Naive thymus-derived CD4-positive, alpha-beta T cell (primary cell): Measurements from ENCODE around the gene HS6ST3. TPM values are rescaled to one million over a fixed set of nuclear protein-coding genes. Genes with fewer than 3 reads are reported as not detected.

Experiments
- ATAC-seq: fragments of 150-1000 bp; cut with Tn5 transposase; 2 replicates; pipeline ENCODE4 v1.10.0; 2021; ENCODE audit warnings: mild to moderate bottlenecking, moderate library complexity
- CTCF ChIA-PET: fragments of 350-600 bp; sonication (Branson Sonifier 250); formaldehyde crosslinking; loops from one replicate; lab custom pipeline; 2021; ENCODE audit warnings: antibody characterized with exemption; lab: Charles Lee
- POLR2A ChIA-PET: fragments of 350-600 bp; sonication (Branson Sonifier 250); formaldehyde crosslinking; loops from one replicate; lab custom pipeline; 2021; ENCODE audit warnings: antibody characterized with exemption, inconsistent platforms; lab: Charles Lee
- DNase-seq, 9 donors: peaks; one replicate each; pipeline versions ENCODE4 v3.0.0 to v3.0.0-alpha.2; 2020 to 2022; ENCODE audit warnings: mixed read lengths in 1 of 9
- H3K27ac ChIP-seq: one replicate; pipeline ENCODE4 v1.7.0; 2013; ENCODE audit warnings: mild to moderate bottlenecking, low read depth, low read length, moderate library complexity
- H3K27me3 ChIP-seq, 2 donors: one replicate each; pipeline ENCODE4 v1.7.0; 2013; ENCODE audit warnings: low read length in 2 of 2, mild to moderate bottlenecking in 2 of 2, moderate library complexity in 2 of 2; ENCODE audit not compliant: control insufficient read depth in 2 of 2, insufficient read depth in 2 of 2
- H3K36me3 ChIP-seq, 3 experiments: 1 replicate in 2 of 3; 2 replicates in 1 of 3; pipeline ENCODE4 v1.7.0; 2013; ENCODE audit warnings: low read length in 3 of 3, mild to moderate bottlenecking in 3 of 3, moderate library complexity in 1 of 3; ENCODE audit not compliant: insufficient read depth in 3 of 3, control insufficient read depth in 2 of 3
- H3K4me1 ChIP-seq, 2 donors: one replicate each; pipeline ENCODE4 v1.7.0; 2013; ENCODE audit warnings: low read length in 2 of 2, mild to moderate bottlenecking in 2 of 2, moderate library complexity in 1 of 2; ENCODE audit not compliant: control insufficient read depth in 2 of 2, insufficient read depth in 2 of 2
- H3K4me3 ChIP-seq: 2 replicates; pipeline ENCODE4 v1.7.0; 2013; ENCODE audit warnings: mild to moderate bottlenecking, low read length
- H3K9me3 ChIP-seq, 3 experiments: 1 replicate in 2 of 3; 2 replicates in 1 of 3; pipeline ENCODE4 v1.7.0; 2013; ENCODE audit warnings: low read length in 3 of 3; ENCODE audit not compliant: control insufficient read depth in 2 of 3
- H3K27ac Mint-ChIP-seq, 9 donors: one replicate each; pipeline ENCODE4 v1.8.0; 2020 to 2022; ENCODE audit warnings: mixed read lengths in 9 of 9, mild to moderate bottlenecking in 8 of 9, moderate library complexity in 5 of 9, inconsistent platforms in 2 of 9
- H3K27me3 Mint-ChIP-seq, 5 donors: one replicate each; pipeline ENCODE4 v1.8.0; 2021 to 2022; ENCODE audit warnings: mixed read lengths in 5 of 5, mild to moderate bottlenecking in 1 of 5
- H3K36me3 Mint-ChIP-seq, 5 donors: one replicate each; pipeline ENCODE4 v1.8.0; 2020 to 2022; ENCODE audit warnings: mixed read lengths in 5 of 5, mild to moderate bottlenecking in 3 of 5, inconsistent platforms in 1 of 5
- H3K4me1 Mint-ChIP-seq, 7 donors: one replicate each; pipeline ENCODE4 v1.8.0; 2020 to 2022; ENCODE audit warnings: mixed read lengths in 7 of 7, mild to moderate bottlenecking in 3 of 7, inconsistent platforms in 1 of 7
- H3K4me3 Mint-ChIP-seq, 10 donors: one replicate each; pipeline ENCODE4 v1.8.0; 2020 to 2022; ENCODE audit warnings: mild to moderate bottlenecking in 10 of 10, mixed read lengths in 10 of 10, moderate library complexity in 6 of 10, inconsistent platforms in 2 of 10
- H3K9me3 Mint-ChIP-seq, 11 donors: one replicate each; pipeline ENCODE4 v1.8.0; 2020 to 2022; ENCODE audit warnings: mixed read lengths in 11 of 11, mild to moderate bottlenecking in 4 of 11, inconsistent platforms in 1 of 11, moderate library complexity in 1 of 11
- intact Hi-C, 2 donors: fragments of 100-400 bp; cut with micrococcal nuclease; formaldehyde crosslinking; loops; one replicate each; pipeline ENCODE4 v1.15.1; 2023
- polyA plus RNA-seq, 2 donors: library from polyadenylated mRNA; unstranded; fragments of 300-500 nt; fragmentation: Illumina TruSeq; gene quantifications; one replicate each; pipeline ENCODE4 v1.2.3, GENCODE V29; 2021
- total RNA-seq, 6 experiments: library from RNA in 5 of 6; stranded (reverse) in 5 of 6; gene quantifications; 1 replicate in 5 of 6; 2 replicates in 1 of 6; pipeline ENCODE4 v1.2.3 and lab custom pipeline; 2021 to 2026

HS6ST3 gene
- total and polyA plus RNA-seq, 7 experiments from 2014 or later, result not detected

GRCh38 chr13:96810104-96810503, 720.2 kb downstream of the HS6ST3 start:
- no peak overlapping the region for H3K4me3 ChIP-seq
- ChIA-PET POLR2A (no interaction called here), CTCF (no interaction called here)
- no peaks in the 10 kb centered on the region for H3K36me3 ChIP-seq
- no peak overlapping the region for H3K4me3 Mint-ChIP-seq
- no peaks in the 10 kb centered on the region for H3K36me3 Mint-ChIP-seq
- H3K27ac Mint-ChIP-seq, result no peak overlapping the region
- peaks cover 0 to 13% (median 5%) of the 10 kb centered on the region in 11 donors for H3K9me3 Mint-ChIP-seq
- no peaks in the 10 kb centered on the region for H3K4me1 ChIP-seq
- no peak for ATAC-seq
- intact Hi-C loops, result loop anchor here in 1 of 2 donors (10.0 kb wide), 1 partner anchor 1185 kb away; no protein-coding TSS in a partner anchor
- H3K27me3 Mint-ChIP-seq, result no peaks in the 10 kb centered on the region
- H3K9me3 ChIP-seq, result no peaks in the 10 kb centered on the region
- no peaks in the 10 kb centered on the region for H3K27me3 ChIP-seq
- H3K4me1 Mint-ChIP-seq, result peaks cover 0 to 2% (median 0%) of the 10 kb centered on the region in 7 donors
- no peak overlapping the region for H3K27ac ChIP-seq
- DNase-seq, result no peak

GRCh38 chr13:96811049-96811448, 721.1 kb downstream of the HS6ST3 start:
- Histone ChIP-seq H3K4me3 (no peak overlapping the region), H3K9me3 (no peaks in the 10 kb centered on the region), H3K4me1 (no peaks in the 10 kb centered on the region), H3K36me3 (no peaks in the 10 kb centered on the region), H3K27ac (no peak overlapping the region), H3K27me3 (no peaks in the 10 kb centered on the region)
- ATAC-seq, result no peak
- Mint-ChIP-seq H3K36me3 (no peaks in the 10 kb centered on the region), H3K9me3 (peaks cover 0 to 13% (median 5%) of the 10 kb centered on the region in 11 donors), H3K4me3 (no peak overlapping the region), H3K27me3 (no peaks in the 10 kb centered on the region), H3K4me1 (peaks cover 0 to 2% (median 0%) of the 10 kb centered on the region in 7 donors), H3K27ac (no peak overlapping the region)
- intact Hi-C loops, result loop anchor here in 1 of 2 donors (10.0 kb wide), 1 partner anchor 1186 kb away; no protein-coding TSS in a partner anchor
- ChIA-PET CTCF (no interaction called here), POLR2A (no interaction called here)
- DNase-seq, result no peak

GRCh38 chr13:96816261-96816660, 726.4 kb downstream of the HS6ST3 start:
- CTCF ChIA-PET, result no interaction called here
- H3K4me3 ChIP-seq, result no peak overlapping the region
- Mint-ChIP-seq H3K9me3 (peaks cover 0 to 13% (median 5%) of the 10 kb centered on the region in 11 donors), H3K4me1 (no peaks in the 10 kb centered on the region), H3K36me3 (no peaks in the 10 kb centered on the region), H3K4me3 (no peak overlapping the region), H3K27me3 (no peaks in the 10 kb centered on the region), H3K27ac (no peak overlapping the region)
- no peaks in the 10 kb centered on the region for H3K4me1 ChIP-seq
- no peak for ATAC-seq
- DNase-seq, result no peak
- no peaks in the 10 kb centered on the region for H3K27me3 ChIP-seq
- H3K36me3 ChIP-seq, result no peaks in the 10 kb centered on the region
- POLR2A ChIA-PET, result no interaction called here
- intact Hi-C loops, result loop anchor here (2.0 to 10.0 kb wide), 2 partner anchors 795 to 1191 kb away; no protein-coding TSS in a partner anchor
- H3K27ac ChIP-seq, result no peak overlapping the region
- H3K9me3 ChIP-seq, result no peaks in the 10 kb centered on the region

- Mint-ChIP-seq H3K27me3 (no peaks in the 10 kb centered on the region), H3K9me3 (peaks cover 0 to 13% (median 5%) of the 10 kb centered on the region in 11 donors), H3K36me3 (no peaks in the 10 kb centered on the region), H3K27ac (no peak overlapping the region), H3K4me3 (no peak overlapping the region), H3K4me1 (no peaks in the 10 kb centered on the region)
- intact Hi-C loops, result loop anchor here (2.0 to 10.0 kb wide), 2 partner anchors 796 to 1192 kb away; no protein-coding TSS in a partner anchor
- Histone ChIP-seq H3K4me3 (no peak overlapping the region), H3K4me1 (no peaks in the 10 kb centered on the region), H3K27ac (no peak overlapping the region), H3K9me3 (no peaks in the 10 kb centered on the region), H3K36me3 (no peaks in the 10 kb centered on the region), H3K27me3 (no peaks in the 10 kb centered on the region)
- POLR2A ChIA-PET, result no interaction called here
- ATAC-seq, result no peak
- DNase-seq, result no peak
- CTCF ChIA-PET, result no interaction called here
These were observed 727.0 kb downstream of the HS6ST3 start for GRCh38 chr13:96816874-96817273.

- Mint-ChIP-seq H3K27me3 (no peaks in the 10 kb centered on the region), H3K4me1 (peaks cover 0 to 4% (median 0%) of the 10 kb centered on the region in 7 donors), H3K27ac (no peak overlapping the region), H3K9me3 (peaks cover 0 to 13% (median 5%) of the 10 kb centered on the region in 11 donors), H3K4me3 (no peak overlapping the region), H3K36me3 (no peaks in the 10 kb centered on the region)
- ChIA-PET CTCF (no interaction called here), POLR2A (no interaction called here)
- H3K27me3 ChIP-seq, result no peaks in the 10 kb centered on the region
- no peaks in the 10 kb centered on the region for H3K36me3 ChIP-seq
- H3K9me3 ChIP-seq, result no peaks in the 10 kb centered on the region
- DNase-seq (no peak), ATAC-seq (no peak)
- H3K4me1 ChIP-seq, result no peaks in the 10 kb centered on the region
- intact Hi-C loops, result loop anchor here (2.0 to 10.0 kb wide), 2 partner anchors 797 to 1193 kb away; no protein-coding TSS in a partner anchor
- no peak overlapping the region for H3K27ac ChIP-seq
- no peak overlapping the region for H3K4me3 ChIP-seq
These were observed 727.5 kb downstream of the HS6ST3 start for GRCh38 chr13:96817336-96817941.

- Histone ChIP-seq H3K27ac (no peak overlapping the region), H3K27me3 (no peaks in the 10 kb centered on the region), H3K9me3 (no peaks in the 10 kb centered on the region), H3K4me3 (no peak overlapping the region), H3K36me3 (no peaks in the 10 kb centered on the region), H3K4me1 (no peaks in the 10 kb centered on the region)
- ChIA-PET CTCF (no interaction called here), POLR2A (no interaction called here)
- Mint-ChIP-seq H3K36me3 (no peaks in the 10 kb centered on the region), H3K9me3 (peaks cover 0 to 10% (median 2%) of the 10 kb centered on the region in 11 donors), H3K27me3 (peaks cover 0 to 5% (median 0%) of the 10 kb centered on the region in 5 donors), H3K4me3 (no peak overlapping the region), H3K27ac (no peak overlapping the region), H3K4me1 (peaks cover 0 to 5% (median 0%) of the 10 kb centered on the region in 7 donors)
- intact Hi-C loops, result loop anchor here in 1 of 2 donors (10.0 kb wide), 1 partner anchor 1195 kb away; no protein-coding TSS in a partner anchor
- no peak for ATAC-seq
- no peak for DNase-seq
These were observed 729.5 kb downstream of the HS6ST3 start for GRCh38 chr13:96819375-96819774.

- no peak overlapping the region for H3K4me3 ChIP-seq
- DNase-seq (no peak), ATAC-seq (no peak)
- Mint-ChIP-seq H3K9me3 (peaks cover 0 to 3% (median 0%) of the 10 kb centered on the region in 11 donors), H3K4me3 (no peak overlapping the region), H3K27ac (no peak overlapping the region), H3K36me3 (no peaks in the 10 kb centered on the region), H3K27me3 (peaks cover 0 to 12% (median 0%) of the 10 kb centered on the region in 5 donors), H3K4me1 (peaks cover 0 to 5% (median 0%) of the 10 kb centered on the region in 7 donors)
- no peaks in the 10 kb centered on the region for H3K4me1 ChIP-seq
- POLR2A ChIA-PET, result no interaction called here
- no peaks in the 10 kb centered on the region for H3K36me3 ChIP-seq
- intact Hi-C loops, result no loop called here
- CTCF ChIA-PET, result no interaction called here
- no peaks in the 10 kb centered on the region for H3K9me3 ChIP-seq
- H3K27me3 ChIP-seq, result no peaks in the 10 kb centered on the region
- H3K27ac ChIP-seq, result no peak overlapping the region
These were observed 731.5 kb downstream of the HS6ST3 start for GRCh38 chr13:96821381-96821780.
